GM21526 (cell line): ENCODE measurements around the gene BTBD6.

ENCODE experiments used
- ATAC-seq: cut with Tn5 transposase; IDR thresholded peaks from one replicate; pipeline ENCODE4 v1.9.1; 2021; ENCODE audit warnings: moderate library complexity; ENCODE audit not compliant: unreplicated experiment, low FRiP score

Gene BTBD6

DNA sequence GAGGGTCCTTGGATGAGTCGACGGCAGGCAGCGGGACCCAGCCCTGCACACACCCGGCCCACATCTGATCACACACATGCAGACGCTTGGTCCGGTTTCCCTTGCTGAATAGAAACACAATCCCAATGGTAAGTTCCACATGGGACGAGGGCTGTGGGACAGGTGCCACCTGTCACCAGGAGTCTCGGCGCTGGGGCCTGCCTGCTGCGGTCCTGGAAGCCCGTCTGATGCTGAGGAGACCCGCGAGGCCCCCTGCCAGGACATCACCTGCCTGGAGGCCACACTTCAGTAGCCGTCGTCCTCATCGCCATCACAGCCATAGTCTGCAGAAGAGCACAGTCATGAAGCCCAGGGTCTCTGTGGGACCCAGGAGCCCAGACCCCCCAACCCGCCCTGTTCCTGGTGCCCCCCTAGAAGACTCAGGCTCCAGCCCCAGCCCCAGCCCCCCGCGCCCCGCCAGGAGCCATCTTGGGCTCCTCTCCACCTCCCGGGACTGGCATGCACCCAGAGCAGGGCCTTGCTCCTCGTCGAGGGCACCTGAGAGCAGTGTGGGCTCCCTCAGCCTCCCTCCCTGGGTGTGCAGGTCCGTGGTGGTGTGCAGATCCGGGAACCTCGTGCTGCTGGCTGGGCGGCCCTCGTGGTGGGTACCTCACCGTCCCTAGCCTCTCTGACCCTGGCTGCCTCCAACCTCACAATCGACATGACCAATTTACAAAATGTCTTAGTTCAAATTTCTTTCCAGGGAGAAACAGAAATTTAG, 37.9 kb upstream of the BTBD6 start:
- ATAC-seq: no peak

DNA sequence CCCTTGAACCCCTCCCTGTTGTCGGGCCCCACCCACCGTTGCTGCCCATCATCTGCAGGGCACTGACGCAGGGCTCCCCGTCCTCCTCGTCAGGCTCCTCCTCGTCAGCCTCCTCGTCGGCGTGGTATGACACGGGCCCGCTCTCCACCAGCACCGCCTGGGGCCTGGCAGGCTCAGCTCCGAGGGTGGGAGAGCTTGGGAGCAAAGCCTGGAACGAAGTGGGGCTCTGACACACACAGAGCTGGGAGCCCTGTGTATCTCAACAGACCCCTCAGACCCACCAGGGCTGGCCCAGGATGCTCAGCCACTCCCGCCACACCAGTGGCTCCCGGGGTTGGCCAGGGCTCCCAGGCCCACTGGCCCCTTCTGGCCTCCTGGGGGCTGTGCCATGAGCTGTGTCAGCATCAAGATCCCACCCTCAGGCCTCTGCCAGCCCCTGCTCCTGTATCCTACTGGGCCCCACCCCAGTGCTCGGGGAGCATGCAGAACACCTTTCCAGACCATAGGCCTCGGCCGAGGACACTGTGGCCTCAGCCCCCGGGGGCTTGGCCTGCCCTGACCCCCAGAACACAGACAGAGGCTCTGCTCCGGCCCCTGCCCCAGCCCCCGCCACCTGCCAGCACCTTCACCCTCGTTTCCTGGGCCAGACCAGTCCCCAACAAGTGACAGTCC, 37.1 kb upstream of the BTBD6 start:
- ATAC-seq: no peak

DNA sequence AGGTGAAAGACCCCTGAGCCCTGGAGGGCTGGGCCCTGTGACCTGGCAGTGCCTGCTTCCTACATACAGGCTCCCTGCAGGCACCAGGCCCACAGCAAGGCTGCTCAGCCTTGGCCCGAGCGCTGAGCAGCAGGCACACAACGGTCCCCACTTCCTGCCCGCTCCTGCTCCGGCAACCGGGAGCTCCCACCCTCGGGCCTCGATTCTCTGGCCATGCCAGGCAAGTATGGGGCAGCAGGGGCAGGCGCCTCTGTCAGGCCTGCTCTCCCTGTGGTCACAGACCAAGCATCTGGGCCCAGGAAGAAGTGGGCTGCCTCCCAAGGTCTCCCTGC, 36.6 kb upstream of the BTBD6 start:
- no peak for ATAC-seq

DNA sequence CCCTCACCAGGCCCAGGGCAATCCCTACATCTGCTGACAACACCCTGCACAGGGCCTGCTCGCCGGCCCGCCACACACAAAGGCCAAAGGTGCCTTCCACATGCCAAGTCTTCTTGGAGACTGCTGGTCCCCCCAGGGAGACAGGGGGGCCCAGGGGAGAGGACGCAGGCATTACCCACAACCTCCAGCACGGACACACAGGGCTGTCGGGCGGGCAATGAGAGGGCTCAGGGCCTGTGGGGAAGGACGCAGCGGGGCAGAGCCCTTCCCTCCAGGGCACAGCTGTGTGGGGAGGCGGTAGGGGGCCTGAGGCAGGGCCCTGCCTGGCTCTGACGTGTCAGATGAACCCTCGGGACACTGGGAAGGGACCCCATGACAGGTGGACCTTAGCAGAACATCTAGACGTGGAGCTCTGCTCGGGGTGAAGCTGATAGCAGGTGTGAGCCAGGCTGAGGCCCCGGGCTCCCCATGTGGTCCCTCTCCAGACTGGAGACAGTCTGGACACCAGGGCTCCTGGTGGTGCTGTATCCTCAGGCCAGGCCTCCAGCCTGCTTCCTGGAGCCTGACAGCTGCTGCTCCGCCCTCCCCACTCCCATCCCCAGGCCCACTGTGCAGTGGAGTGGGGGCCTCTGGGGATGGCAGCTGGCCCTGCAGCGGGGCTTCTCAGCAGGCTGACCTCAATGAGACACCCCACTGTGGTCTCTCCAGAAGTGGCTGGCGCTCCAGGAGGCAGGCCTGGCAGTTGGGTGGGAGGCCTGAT, 35.6 kb upstream of the BTBD6 start:
- ATAC-seq: no peak

DNA sequence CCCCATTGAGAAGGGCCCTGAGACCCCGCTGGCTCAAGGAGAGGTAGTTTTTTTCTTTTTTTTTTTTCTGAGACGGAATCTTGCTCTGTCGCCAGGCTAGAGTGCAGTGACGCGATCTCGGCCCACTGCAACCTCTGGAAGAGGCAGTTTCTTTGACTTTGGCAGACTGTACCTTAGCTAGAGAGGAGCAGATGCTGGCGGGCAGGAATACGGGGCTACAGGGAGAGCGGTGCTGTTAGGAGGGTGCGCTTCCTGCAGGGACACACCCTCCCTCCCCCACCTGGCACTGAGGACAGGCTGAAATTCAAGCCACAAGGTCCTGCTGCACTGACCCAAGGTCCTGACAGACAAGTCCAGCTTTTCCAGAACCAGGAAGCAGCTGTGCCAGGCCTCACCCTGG, 35.0 kb upstream of the BTBD6 start:
- ATAC-seq: no peak

DNA sequence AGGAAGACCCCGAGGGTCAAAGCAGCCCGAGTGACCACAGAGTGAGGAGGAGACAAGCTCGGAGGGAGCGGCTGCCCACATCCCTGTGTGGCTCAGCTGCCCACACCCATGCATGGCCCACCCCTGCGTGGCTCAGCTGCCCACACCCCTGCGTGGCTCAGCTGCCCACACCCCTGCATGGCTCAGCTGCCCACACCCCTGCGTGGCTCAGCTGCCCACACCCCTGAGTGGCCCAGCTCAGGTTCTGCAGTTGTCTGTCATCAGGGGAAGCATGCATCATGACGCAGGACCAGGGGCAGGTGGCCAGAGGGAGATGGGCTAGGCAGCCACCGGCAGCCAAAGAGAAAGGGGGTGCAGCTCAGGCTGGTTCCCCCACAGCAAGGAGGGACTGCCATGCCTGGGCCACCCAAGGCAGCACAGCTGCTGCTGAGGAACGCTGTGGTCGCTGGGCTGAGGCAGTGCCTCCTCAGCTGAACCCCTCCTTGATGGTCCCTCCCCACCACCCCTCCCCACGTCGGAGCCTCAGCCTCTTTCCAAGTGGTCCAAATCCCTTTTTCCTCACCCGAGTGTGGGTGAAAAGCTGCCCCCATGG, 33.9 kb upstream of the BTBD6 start:
- ATAC-seq: no peak

DNA sequence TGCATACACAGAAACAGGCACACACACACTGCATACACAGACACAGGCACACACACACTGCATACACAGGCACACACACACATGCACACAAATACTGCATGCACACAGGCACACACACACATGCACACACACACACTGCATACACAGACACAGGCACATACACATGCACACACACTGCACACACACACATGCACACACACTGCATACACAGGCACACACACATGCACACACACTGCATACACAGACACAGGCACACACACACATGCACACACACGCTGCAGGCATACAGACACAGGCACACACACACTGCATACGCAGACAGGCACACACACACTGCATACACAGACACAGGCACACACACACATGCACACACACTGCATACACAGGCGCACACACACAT, 32.7 kb upstream of the BTBD6 start:
- no peak for ATAC-seq

DNA sequence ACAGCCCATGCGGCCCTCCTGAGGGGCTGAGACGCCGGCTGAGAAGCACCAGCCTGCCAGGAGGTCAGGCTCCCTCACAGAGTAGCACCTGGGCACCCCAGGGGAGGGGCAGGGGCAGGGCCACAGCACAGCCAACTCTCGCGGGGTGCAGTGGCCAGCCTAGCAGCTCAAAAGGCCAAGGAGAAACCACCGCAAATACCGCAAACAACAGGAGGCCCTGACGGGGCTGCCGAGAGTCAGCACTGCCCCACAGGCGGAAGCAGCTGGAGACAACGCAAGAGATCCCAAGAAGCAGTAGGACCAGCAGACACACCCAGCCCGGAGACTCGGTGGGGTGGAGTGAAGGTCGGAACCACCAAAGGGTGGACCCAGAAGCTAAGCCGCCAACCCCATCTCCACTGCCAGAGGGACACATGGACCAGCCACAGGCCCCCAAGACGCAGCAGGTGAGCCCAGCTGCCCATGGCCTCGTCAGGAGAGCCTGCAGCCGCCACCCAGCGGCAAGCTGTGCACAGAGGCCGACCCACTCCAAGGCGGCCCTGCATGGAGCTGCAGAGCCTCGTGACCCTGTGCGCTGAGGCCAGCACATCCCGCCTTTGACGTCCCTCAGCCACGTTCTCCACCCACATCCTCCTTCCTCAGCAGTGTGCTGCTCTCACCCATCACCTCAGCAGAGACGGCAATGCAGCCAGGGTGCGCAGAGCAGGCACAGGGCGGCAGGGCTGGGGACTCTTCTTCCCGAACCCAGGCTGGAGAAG, 31.7 kb upstream of the BTBD6 start:
- ATAC-seq: no peak

DNA sequence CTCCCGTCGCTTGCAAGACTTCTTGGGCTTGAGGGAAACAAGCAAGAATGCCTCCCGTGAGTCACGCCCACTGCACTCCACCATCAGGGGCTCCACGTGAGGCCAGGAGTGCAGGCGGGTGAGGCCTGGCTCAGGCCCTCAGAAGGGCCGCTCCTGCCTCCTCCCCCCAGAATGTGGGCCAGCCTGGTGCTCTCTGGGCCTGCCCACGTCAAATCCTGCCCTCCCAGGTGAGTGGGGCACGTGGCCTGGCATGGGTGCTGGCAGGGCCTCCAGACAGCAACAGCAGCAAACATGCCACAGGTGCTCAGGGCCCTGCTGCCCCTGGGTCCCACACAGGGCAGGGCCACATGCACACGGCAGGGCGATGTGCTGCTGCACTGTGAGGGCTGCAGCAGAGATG, 30.6 kb upstream of the BTBD6 start:
- no peak for ATAC-seq

DNA sequence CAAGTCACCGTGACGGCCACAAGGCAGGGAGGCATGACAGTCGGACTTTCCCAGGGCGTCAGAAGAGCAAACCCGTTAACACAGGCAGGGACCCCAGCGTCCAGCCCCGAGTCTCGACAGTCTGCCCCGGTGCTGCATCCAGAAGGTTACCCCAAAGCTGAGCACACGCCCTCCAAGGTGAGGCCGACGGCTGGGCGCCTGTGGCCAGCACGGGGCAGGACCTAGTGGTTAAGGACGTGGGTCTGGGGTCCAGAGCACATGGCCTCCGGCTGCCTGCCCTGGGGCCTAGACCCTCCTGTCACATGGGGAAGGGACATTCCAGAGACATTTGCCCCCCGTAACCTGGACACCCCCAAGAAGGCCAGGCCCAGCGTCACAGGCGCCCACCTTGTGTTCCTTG, 29.7 kb upstream of the BTBD6 start:
- ATAC-seq: no peak

DNA sequence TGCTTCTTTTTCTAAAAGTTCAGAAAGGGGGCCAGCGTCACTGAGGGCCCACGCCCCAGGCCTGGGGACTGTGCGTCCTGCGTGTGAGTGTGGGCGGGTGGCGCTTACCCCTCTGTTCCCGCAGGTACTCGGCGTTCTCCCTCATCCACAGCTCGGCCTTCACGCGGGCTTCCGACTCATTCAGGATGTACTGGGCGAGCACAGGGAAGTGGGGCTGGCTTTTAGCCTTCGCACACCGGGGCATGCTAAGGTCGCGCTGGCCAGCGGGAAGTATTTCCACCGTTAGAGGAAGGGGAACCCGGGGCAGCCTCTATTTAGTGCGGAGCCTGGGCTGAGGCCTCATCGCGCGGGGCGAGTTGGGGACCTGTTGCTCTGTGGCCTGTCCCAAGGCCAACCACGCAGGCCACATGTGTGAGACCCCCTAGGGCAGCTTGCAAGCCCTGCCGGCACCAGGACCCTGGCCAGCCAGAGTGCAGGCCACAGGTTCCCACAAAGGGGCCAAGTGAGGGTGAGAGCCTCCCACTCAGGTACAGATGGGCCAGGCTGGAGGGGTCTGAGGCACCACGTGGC, 29.2 kb upstream of the BTBD6 start:
- no peak for ATAC-seq

DNA sequence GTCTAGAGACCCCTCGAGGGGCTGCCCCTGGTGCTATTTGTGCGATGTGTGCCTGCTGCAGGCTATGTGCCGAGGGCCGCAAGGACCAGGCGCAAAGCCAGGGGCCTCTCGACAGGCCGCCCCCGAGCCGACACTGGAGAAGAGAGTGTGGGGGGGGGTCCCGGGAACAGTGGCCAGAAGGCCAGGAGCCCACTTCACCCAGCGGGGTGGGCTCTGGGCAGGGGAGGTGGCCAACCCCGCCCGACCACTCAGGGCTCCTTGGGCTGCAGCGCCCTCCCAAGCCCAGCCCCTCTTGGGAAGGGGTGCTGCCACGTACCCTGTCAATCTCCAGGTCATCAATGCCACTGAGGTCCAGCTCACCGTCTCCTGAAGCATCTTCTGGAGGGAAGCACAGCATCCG, 28.6 kb upstream of the BTBD6 start:
- ATAC-seq: no peak

DNA sequence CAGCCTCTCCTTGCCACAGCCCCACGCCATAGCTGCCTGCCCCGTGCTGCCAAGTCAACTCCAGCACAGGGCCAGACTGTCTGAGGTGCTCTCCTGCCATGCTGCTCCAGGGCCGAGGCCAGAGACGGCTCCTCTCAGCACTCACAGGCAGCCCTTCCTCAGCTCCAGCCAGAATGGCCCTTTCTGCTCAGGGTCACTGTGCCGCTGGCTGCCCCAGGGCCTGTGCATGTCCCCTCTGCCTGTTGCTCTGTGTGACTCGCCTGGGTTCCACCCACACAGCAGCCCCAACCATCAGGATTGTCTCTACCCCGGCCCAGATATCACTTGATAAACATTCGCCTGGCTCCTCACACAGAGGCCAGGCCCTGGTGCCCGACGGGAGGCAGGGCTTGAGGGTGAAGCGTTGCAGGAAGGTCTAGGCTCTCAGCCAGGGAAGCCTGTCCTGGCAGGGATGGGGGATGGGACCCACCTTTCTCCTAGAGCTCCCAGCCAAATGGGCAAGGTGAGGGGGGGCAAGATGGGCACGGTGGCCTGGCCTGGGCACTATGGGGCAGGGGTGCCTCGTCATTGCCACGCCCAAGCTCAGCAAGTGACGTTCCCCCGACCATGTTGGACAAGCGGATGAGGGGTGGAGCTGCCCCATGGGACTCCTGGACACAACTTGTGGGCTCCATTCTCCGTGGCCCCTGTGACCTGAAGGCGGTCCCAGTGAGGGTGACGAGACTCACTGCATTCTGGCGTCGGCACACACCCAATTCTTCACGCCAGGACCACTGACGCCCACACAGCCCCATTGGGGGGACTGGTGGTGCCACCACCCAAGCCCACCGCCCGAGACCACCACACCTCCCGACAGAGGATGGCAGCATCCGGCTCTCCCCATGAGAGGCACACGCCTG, 27.4 kb upstream of the BTBD6 start:
- ATAC-seq: no peak

DNA sequence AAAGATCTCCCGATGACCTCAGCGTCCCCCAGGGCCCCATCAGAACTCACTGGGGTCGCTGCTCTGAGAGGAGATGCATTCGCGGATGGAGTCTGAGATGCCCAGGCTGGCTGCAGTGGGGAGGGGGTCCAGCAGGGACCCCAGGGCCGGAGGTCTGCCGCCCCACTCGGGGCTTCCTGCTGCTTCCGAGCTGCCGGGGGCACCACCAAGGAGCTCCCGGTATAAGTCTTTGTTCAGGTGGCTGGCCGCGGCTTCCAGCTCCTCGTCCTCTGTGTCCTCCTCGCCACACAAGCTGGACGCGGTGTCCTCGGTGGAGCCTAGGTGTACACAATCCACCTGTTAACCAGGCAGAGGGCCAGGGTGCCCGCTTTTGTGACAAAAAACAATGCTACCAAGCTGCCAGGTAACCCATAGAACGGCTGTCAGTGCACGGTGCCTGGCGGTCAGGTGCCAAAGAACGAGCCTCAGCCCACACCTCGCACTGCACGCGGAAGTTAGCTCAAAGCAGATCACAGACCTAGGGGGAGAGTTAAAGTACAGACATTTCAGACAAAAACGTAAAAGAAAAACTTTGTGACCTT, 26.6 kb upstream of the BTBD6 start:
- ATAC-seq: no peak

DNA sequence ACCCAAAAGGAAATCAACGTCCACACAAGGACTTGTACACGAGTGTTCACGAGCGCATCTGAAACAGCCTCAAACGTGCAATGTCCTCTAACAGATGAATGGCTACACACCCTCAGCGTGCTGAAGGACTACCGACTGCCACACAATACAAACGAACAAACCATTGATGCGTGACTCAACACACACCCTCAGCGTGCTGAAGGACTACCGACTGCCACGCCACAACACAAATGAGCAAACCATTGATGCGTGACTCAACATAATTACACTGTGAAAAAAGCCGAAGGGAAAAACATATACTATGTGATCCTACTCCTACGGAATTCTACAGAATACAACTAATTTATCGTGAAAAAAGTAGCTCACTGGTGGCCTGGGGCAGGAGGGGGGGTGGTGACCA, 25.1 kb upstream of the BTBD6 start:
- ATAC-seq: no peak

DNA sequence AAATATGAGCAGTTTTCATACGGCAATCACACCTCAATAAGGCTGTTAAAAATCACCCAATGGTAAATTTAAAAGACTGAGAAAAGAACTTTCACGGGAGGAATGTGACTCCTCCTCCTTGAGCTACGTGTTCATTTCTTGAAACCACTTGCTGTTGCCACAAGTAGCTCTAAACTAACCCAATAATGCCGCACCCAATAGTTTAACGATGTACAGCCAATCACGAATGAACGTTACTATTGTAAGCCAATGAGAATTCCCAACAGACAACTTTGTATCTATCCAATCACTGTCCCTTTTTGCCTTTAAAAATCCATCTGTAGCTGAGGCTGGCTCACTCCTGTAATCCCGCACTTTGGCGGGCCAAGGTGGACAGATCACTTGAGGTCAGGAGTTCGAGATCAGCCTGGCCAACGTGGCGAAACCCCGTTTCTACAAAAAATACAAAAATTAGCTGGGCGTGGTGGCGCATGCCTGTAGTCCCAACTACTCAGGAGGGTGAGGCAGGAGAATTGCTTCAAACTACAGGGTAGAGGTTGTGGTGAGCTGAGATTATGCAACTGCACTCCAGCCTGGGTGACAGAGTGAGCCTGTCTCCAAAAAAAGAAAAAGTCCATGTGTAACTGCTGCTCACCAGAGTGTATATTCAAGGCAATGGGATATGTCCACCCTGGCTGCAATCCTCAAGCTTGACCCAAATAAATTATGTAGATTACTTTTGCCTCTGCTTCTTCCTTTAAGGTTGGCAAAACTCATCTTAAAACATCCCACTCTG, 24.4 kb upstream of the BTBD6 start:
- ATAC-seq: no peak

DNA sequence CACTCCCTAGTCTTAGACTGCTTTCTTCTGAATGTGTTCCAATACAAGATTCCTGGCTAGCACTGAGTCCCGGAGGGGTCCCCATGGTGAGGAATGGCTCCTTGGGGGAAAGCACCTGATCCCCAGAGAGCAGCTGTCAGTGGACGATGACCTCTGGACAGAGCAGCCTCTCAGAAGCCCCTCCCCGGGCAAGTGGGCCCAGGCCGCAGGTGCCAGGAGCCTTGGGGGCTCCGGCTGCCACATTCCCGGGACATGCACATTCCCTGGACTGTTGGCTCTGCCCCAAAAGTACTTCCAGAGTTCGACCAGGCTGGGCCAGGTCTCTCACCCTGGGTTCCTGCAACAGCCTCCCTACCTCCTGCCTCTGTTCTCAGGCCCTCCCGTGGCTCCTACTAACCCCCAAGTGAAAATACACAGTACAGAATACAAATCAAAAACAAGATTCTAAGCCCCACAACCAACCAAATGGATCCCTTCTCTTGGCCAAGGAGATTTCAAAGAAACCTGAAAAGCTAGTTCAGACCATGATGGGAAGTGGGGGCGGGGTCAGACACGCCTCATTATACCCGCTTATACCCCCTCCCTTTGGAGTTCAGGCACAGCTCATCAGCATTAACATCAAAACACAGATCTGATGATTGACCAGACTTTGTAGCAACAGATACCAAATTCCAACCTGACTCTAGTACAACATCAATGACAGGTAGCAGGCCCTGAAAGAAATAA, 23.3 kb upstream of the BTBD6 start:
- no peak for ATAC-seq

DNA sequence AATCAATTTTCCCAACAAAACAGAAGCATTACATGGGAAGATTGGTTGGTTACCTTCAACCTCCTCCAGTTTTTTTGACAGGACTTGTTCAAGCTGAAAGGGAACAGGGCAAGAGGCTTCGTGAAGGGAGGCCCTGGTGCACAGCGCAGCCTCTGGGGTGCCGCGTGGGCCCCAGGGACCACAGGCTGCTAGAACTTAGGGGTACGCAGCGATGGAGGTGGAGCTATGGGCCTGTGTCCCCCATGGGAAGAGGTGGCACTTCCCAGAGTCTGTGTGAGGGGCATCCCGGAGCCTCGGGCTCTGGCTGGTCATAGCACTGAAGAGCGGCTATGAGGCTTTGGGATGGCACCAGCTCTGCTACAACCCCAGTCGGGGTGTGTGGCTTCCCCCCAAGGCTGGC, 22.1 kb upstream of the BTBD6 start:
- ATAC-seq: no peak
